HepG2 (cell line): ENCODE measurements around the gene ALPK3. TPM values are rescaled to one million over a fixed set of nuclear protein-coding genes. Genes with fewer than 3 reads are reported as not detected.

Experiments
- AGO2 ChIP-seq: fragments of 200-400 bp; formaldehyde crosslinking; optimal IDR thresholded peaks from 2 replicates; pipeline ENCODE3; 2017; ENCODE audit warnings: mild to moderate bottlenecking, low read depth, low read length, moderate library complexity
- CEBPG ChIP-seq: IDR thresholded peaks from 2 replicates; pipeline ENCODE4 v1.6.1; 2016
- CSRNP1 ChIP-seq: sonication (generic); formaldehyde crosslinking; IDR thresholded peaks from 2 replicates; pipeline ENCODE4 v1.8.1; 2023; ENCODE audit warnings: mild to moderate bottlenecking, missing genetic modification reagents
- ETS1 ChIP-seq: sonication (generic); formaldehyde crosslinking; IDR thresholded peaks from 2 replicates; pipeline ENCODE4 v1.4.0; 2020; ENCODE audit warnings: missing genetic modification reagents
- MAX ChIP-seq: IDR thresholded peaks from 2 replicates; pipeline ENCODE4 v1.6.1; 2012; ENCODE audit warnings: inconsistent platforms
- MTA1 ChIP-seq: sonication (generic); formaldehyde crosslinking; IDR thresholded peaks from 2 replicates; pipeline ENCODE4 v1.4.0; 2020; ENCODE audit warnings: missing genetic modification reagents, mild to moderate bottlenecking, borderline replicate concordance
- PHB2 ChIP-seq: fragments of 450-650 bp; IDR thresholded peaks from 2 replicates; pipeline ENCODE4 v1.6.1; 2018; ENCODE audit not compliant: partially characterized antibody
- polyA plus RNA-seq, 8 experiments: library from polyadenylated mRNA; depleted of rRNA in 3 of 8; stranded (reverse) in 7 of 8; unstranded in 1 of 8; fragments of >200 nt; fragmentation: Illumina TruSeq in 4 of 8; extraction: Trizol in 4 of 8; gene quantifications; 2 replicates each; pipeline versions ENCODE4 v1.2.1 to v1.2.3, GENCODE V29; 2011 to 2016; ENCODE audit warnings: low read depth in 4 of 8, missing spikeins in 1 of 8, mixed read lengths in 1 of 8; ENCODE audit not compliant: insufficient read depth in 1 of 8
- total RNA-seq, 5 experiments: library from RNA; depleted of rRNA; stranded (reverse); fragments of >200 nt; fragmentation: Illumina TruSeq; extraction: Trizol; gene quantifications; 2 replicates each; pipeline ENCODE4 v1.2.3, GENCODE V29; 2016; ENCODE audit warnings: low read depth in 1 of 5
- TF ChIP-seq, protein P1 (sequence below): sonication (generic); formaldehyde crosslinking; IDR thresholded peaks from 2 replicates; pipeline ENCODE4 v1.4.0; 2020; ENCODE audit warnings: mild to moderate bottlenecking, missing genetic modification reagents
- TF ChIP-seq, protein P2 (sequence below): sonication (generic); formaldehyde crosslinking; IDR thresholded peaks from 2 replicates; pipeline ENCODE4 v1.4.0; 2020; ENCODE audit warnings: missing genetic modification reagents

ALPK3 gene
- total and polyA plus RNA-seq, 2 of the 13 experiments (the other 11 are each of a cell fraction or from before 2014, with no cell fraction given), result 0.04 to 0.42 TPM

DNA sequence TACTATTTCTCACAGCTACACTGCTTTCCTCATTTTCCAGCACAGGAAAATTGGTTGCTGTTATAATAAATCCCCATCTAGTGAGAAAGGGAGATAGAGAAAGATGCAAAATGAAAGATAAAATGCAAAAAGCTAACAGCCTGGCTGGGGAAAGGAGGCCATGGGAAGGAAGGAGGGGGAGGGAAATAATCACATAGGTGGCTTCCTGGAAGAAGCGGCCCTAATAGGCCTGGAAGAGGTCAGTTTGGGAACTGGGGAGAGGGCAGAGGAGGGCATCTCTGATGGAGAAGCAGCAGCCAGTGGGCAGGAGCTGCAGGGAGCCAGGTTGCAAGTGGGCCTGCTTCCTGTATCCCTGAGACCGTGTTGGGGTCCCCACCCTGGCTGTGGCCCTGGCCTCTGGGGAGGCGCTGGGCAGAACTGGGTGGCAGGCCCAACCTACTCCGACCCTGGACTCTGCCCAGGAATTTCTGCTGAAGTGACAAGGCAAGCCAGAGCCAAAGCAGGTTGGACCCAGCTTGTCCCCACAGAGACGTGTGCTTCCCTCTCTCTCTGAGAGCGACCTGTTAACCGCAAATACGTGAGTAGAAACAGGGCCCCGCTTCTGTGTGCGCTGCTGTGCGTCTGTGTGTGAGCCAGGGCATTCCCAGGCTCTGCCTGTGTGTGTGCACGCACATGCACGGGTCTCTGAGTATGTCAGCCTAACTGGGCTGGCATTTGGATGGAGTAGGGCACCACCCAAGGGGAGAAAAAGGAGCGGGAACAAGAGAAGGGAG is 69.2 kb downstream of the ALPK3 start (continued):
- TF ChIP-seq CSRNP1 (peak; percentile 59; the same call in 1 of the 2 replicates), PHB2 (no peak), CEBPG (CRISPR knock-in tag) (no peak), AGO2 (no peak), MAX (peak; percentile 75), ETS1 (CRISPR knock-in tag) (no peak), MTA1 (peak; percentile 95)
- TF ChIP-seq, protein P1, sequence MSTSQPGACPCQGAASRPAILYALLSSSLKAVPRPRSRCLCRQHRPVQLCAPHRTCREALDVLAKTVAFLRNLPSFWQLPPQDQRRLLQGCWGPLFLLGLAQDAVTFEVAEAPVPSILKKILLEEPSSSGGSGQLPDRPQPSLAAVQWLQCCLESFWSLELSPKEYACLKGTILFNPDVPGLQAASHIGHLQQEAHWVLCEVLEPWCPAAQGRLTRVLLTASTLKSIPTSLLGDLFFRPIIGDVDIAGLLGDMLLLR, result no peak
- TF ChIP-seq, protein P2, sequence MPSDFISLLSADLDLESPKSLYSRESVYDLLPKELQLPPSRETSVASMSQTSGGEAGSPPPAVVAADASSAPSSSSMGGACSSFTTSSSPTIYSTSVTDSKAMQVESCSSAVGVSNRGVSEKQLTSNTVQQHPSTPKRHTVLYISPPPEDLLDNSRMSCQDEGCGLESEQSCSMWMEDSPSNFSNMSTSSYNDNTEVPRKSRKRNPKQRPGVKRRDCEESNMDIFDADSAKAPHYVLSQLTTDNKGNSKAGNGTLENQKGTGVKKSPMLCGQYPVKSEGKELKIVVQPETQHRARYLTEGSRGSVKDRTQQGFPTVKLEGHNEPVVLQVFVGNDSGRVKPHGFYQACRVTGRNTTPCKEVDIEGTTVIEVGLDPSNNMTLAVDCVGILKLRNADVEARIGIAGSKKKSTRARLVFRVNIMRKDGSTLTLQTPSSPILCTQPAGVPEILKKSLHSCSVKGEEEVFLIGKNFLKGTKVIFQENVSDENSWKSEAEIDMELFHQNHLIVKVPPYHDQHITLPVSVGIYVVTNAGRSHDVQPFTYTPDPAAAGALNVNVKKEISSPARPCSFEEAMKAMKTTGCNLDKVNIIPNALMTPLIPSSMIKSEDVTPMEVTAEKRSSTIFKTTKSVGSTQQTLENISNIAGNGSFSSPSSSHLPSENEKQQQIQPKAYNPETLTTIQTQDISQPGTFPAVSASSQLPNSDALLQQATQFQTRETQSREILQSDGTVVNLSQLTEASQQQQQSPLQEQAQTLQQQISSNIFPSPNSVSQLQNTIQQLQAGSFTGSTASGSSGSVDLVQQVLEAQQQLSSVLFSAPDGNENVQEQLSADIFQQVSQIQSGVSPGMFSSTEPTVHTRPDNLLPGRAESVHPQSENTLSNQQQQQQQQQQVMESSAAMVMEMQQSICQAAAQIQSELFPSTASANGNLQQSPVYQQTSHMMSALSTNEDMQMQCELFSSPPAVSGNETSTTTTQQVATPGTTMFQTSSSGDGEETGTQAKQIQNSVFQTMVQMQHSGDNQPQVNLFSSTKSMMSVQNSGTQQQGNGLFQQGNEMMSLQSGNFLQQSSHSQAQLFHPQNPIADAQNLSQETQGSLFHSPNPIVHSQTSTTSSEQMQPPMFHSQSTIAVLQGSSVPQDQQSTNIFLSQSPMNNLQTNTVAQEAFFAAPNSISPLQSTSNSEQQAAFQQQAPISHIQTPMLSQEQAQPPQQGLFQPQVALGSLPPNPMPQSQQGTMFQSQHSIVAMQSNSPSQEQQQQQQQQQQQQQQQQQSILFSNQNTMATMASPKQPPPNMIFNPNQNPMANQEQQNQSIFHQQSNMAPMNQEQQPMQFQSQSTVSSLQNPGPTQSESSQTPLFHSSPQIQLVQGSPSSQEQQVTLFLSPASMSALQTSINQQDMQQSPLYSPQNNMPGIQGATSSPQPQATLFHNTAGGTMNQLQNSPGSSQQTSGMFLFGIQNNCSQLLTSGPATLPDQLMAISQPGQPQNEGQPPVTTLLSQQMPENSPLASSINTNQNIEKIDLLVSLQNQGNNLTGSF (CRISPR knock-in tag), result no peak
